Neuronal stem cell (in vitro differentiated cells): ENCODE results near the gene XPO6.
A peak's percentile ranks its signal among the peaks of the same experiment; 100 is the strongest.

ENCODE experiments used
- DNase-seq: peaks from one replicate; pipeline ENCODE4 v3.0.0-alpha.2; 2013; ENCODE audit warnings: low spot score
- H2AFZ ChIP-seq: one replicate; pipeline ENCODE4 v1.6.1; 2013; ENCODE audit warnings: mild to moderate bottlenecking, low read length, inconsistent platforms
- H2AK5ac ChIP-seq: 2 replicates; pipeline ENCODE4 v1.6.1; 2013; ENCODE audit warnings: low read depth, mild to moderate bottlenecking, inconsistent platforms, low read length, moderate library complexity, mixed read lengths
- H2BK120ac ChIP-seq: 2 replicates; pipeline ENCODE4 v1.6.1; 2013; ENCODE audit warnings: low read depth, mild to moderate bottlenecking, inconsistent platforms, low read length, moderate library complexity, mixed read lengths
- H2BK12ac ChIP-seq: one replicate; pipeline ENCODE4 v1.6.1; 2013; ENCODE audit warnings: low read length, inconsistent platforms
- H2BK15ac ChIP-seq: 2 replicates; pipeline ENCODE4 v1.6.1; 2013; ENCODE audit warnings: mild to moderate bottlenecking, low read length, inconsistent platforms, mixed read lengths
- H2BK5ac ChIP-seq: one replicate; pipeline ENCODE4 v1.6.1; 2013; ENCODE audit warnings: inconsistent platforms, mild to moderate bottlenecking, low read length, moderate library complexity
- H3K14ac ChIP-seq: one replicate; pipeline ENCODE4 v1.6.1; 2013; ENCODE audit warnings: low read length, inconsistent platforms
- H3K18ac ChIP-seq: 2 replicates; pipeline ENCODE4 v1.6.1; 2013; ENCODE audit warnings: low read length, inconsistent platforms
- H3K23ac ChIP-seq: 2 replicates; pipeline ENCODE4 v1.6.1; 2013; ENCODE audit warnings: low read depth, mild to moderate bottlenecking, mixed read lengths, low read length, inconsistent platforms; ENCODE audit not compliant: poor library complexity
- H3K27ac ChIP-seq: replicated peaks from 3 replicates; pipeline ENCODE4 v1.5.1; 2013; ENCODE audit warnings: low read length, inconsistent platforms
- H3K27me3 ChIP-seq, 3 experiments: 2 replicates each; pipeline ENCODE4 v1.6.1; 2013; ENCODE audit warnings: low read length in 3 of 3, mild to moderate bottlenecking in 2 of 3, inconsistent platforms in 1 of 3, low read depth in 1 of 3, mixed read lengths in 1 of 3, moderate library complexity in 1 of 3; ENCODE audit not compliant: control insufficient read depth in 3 of 3, insufficient read depth in 3 of 3
- H3K36me3 ChIP-seq, 2 donors: replicated peaks in 1 of 2; 2 replicates each; pipeline ENCODE4 v1.6.1; 2013; ENCODE audit warnings: low read length in 2 of 2; ENCODE audit not compliant: control insufficient read depth in 2 of 2, insufficient read depth in 2 of 2
- H3K4ac ChIP-seq: 2 replicates; pipeline ENCODE4 v1.6.1; 2013; ENCODE audit warnings: inconsistent platforms, mild to moderate bottlenecking, low read length, moderate library complexity
- H3K4me1 ChIP-seq, 2 donors: 1 replicate in 1 of 2; 2 replicates in 1 of 2; pipeline ENCODE4 v1.6.1; 2013; ENCODE audit warnings: low read length in 2 of 2, low read depth in 1 of 2; ENCODE audit not compliant: control insufficient read depth in 2 of 2, insufficient read depth in 1 of 2
- H3K4me2 ChIP-seq: one replicate; pipeline ENCODE4 v1.6.1; 2013; ENCODE audit warnings: mild to moderate bottlenecking, low read length, inconsistent platforms; ENCODE audit not compliant: insufficient read depth, poor library complexity, severe bottlenecking
- H3K4me3 ChIP-seq, 2 donors: 2 replicates each; pipeline ENCODE4 v1.5.1; 2013; ENCODE audit warnings: low read length in 2 of 2, mild to moderate bottlenecking in 2 of 2, inconsistent platforms in 1 of 2, moderate library complexity in 1 of 2
- H3K79me1 ChIP-seq: one replicate; pipeline ENCODE4 v1.6.1; 2013; ENCODE audit warnings: low read depth, mild to moderate bottlenecking, inconsistent platforms, low read length, moderate library complexity
- H3K9ac ChIP-seq: one replicate; pipeline ENCODE4 v1.6.1; 2013; ENCODE audit warnings: mild to moderate bottlenecking, low read depth, low read length, inconsistent platforms; ENCODE audit not compliant: poor library complexity
- H3K9me3 ChIP-seq, 2 donors: replicated peaks in 1 of 2; 2 replicates each; pipeline versions ENCODE3 to v1.6.1; 2013; ENCODE audit warnings: low read length in 2 of 2, mild to moderate bottlenecking in 2 of 2, inconsistent platforms in 1 of 2, low read depth in 1 of 2, mixed read lengths in 1 of 2, moderate library complexity in 1 of 2; ENCODE audit not compliant: control insufficient read depth in 2 of 2, insufficient read depth in 1 of 2
- H4K8ac ChIP-seq: one replicate; pipeline ENCODE4 v1.6.1; 2013; ENCODE audit warnings: low read depth, mild to moderate bottlenecking, inconsistent platforms, low read length, moderate library complexity
- H4K91ac ChIP-seq: one replicate; pipeline ENCODE4 v1.6.1; 2013; ENCODE audit warnings: low read length, low read depth, mild to moderate bottlenecking, inconsistent platforms; ENCODE audit not compliant: poor library complexity
- WGBS, 2 donors: extraction: QIAGEN DNeasy Blood & Tissue Kit; methylation state at CpG; one replicate each; pipeline ENCODE4 v1.1.7; 2013; ENCODE audit warnings: missing lambda C conversion rate in 2 of 2, mixed read lengths in 1 of 2; ENCODE audit not compliant: insufficient read length in 2 of 2, insufficient replicate concordance in 1 of 2; ENCODE audit errors: extremely low coverage in 2 of 2; 5-methylcytosine and 5-hydroxymethylcytosine counted together

Gene XPO6

DNA sequence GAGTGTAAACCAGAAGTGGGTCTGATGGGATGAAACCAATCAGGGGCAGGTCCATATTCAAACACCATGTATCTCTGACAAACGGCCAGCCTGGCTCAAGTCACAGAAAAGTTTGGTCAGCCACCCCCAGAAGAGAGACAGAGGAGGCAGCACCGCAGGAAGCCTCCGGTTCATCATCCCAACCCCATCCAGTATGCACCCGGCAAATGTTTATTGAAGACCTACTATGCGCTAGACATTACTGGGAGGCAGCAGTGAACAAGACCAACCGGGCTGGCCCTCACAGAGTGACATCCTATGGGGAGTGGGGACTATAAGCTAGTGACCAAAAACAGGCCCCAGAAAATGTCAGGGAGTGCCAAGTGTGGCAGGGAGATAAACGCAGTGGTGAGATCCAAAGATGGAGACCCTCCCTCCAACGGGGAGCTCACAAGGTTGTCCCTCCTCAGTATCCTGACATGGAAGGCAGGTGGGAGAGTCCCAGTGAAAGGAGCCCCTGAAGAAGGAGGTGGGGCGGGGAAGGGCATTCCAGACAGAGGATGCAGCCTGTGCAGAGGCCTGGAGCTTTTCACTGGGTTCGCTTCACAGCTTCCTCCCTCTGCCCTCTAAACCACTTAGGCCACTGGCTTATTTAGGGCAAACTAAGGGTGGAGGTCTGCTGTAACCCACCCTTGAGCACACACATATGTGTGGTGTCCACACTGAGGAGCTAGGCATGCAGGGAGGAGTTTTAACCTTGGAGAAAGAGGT is 150.2 kb downstream of the XPO6 start:
- Histone ChIP-seq H3K4ac (no peak overlapping the region), H2BK120ac (no peak overlapping the region), H2BK5ac (no peak overlapping the region), H3K4me1 (peaks cover 0 to 2% of the 10 kb centered on the region in 2 donors), H4K8ac (no peak overlapping the region), H3K36me3 (no peaks in the 10 kb centered on the region), H3K4me2 (no peak overlapping the region), H2AFZ (no peak overlapping the region), H3K4me3 (no peak overlapping the region), H3K23ac (no peak overlapping the region), H3K9ac (no peak overlapping the region), H2AK5ac (no peak overlapping the region), H4K91ac (no peak overlapping the region), H3K79me1 (no peaks in the 10 kb centered on the region), H3K14ac (no peak overlapping the region), H2BK15ac (no peak overlapping the region), H3K18ac (no peak overlapping the region), H3K27ac (no peak overlapping the region), H3K9me3 (peaks cover 0 to 2% of the 10 kb centered on the region in 2 donors), H3K27me3 (peaks cover 20 to 84% (median 53%) of the 10 kb centered on the region in 3 experiments), H2BK12ac (no peak overlapping the region)
- DNase-seq: no peak
- no CpG with 5 or more reads among the region's 10 CpGs for WGBS, 2 donors

- H3K14ac ChIP-seq: no peak overlapping the region
- H3K4me2 ChIP-seq: no peak overlapping the region
- no peak overlapping the region for H4K8ac ChIP-seq
- H3K9me3 ChIP-seq: peaks cover 0 to 2% of the 10 kb centered on the region in 2 donors
- H3K27ac ChIP-seq: no peak overlapping the region
- no peak overlapping the region for H3K9ac ChIP-seq
- H2BK15ac ChIP-seq: no peak overlapping the region
- H4K91ac ChIP-seq: no peak overlapping the region
- H2AFZ ChIP-seq: no peak overlapping the region
- H3K23ac ChIP-seq: no peak overlapping the region
- no peaks in the 10 kb centered on the region for H3K4me1 ChIP-seq
- H3K4ac ChIP-seq: no peak overlapping the region
- no peaks in the 10 kb centered on the region for H3K36me3 ChIP-seq
- no peak for DNase-seq
- H2BK12ac ChIP-seq: no peak overlapping the region
- no peaks in the 10 kb centered on the region for H3K79me1 ChIP-seq
- H3K4me3 ChIP-seq: no peak overlapping the region
- WGBS, 2 donors: 100% methylated on average over 1 of the region's 12 CpGs; no CpG with 5 or more reads in 1 of the 2 donors
- H2BK5ac ChIP-seq: no peak overlapping the region
- H2AK5ac ChIP-seq: no peak overlapping the region
- H3K18ac ChIP-seq: no peak overlapping the region
- no peak overlapping the region for H2BK120ac ChIP-seq
- peaks cover 20 to 69% (median 48%) of the 10 kb centered on the region in 3 experiments for H3K27me3 ChIP-seq
These were observed 151.8 kb downstream of the XPO6 start for GRCh38 chr16:28059841-28060575.

GRCh38 chr16:28058839-28059589 is 152.8 kb downstream of the XPO6 start:
- Histone ChIP-seq H3K27me3 (peaks cover 16 to 59% (median 39%) of the 10 kb centered on the region in 3 experiments), H3K9ac (peak overlapping the region; percentile 47), H3K79me1 (no peaks in the 10 kb centered on the region), H2AFZ (no peak overlapping the region), H3K27ac (no peak overlapping the region), H2BK12ac (no peak overlapping the region), H2BK5ac (no peak overlapping the region), H4K91ac (no peak overlapping the region), H3K4me3 (no peak overlapping the region), H3K4ac (no peak overlapping the region), H2BK120ac (no peak overlapping the region), H2BK15ac (no peak overlapping the region), H3K14ac (no peak overlapping the region), H3K4me1 (no peaks in the 10 kb centered on the region), H4K8ac (no peak overlapping the region), H3K23ac (no peak overlapping the region), H3K9me3 (no peaks in the 10 kb centered on the region), H3K4me2 (no peak overlapping the region), H3K36me3 (no peaks in the 10 kb centered on the region), H2AK5ac (no peak overlapping the region), H3K18ac (no peak overlapping the region)
- WGBS, 2 donors: no CpG with 5 or more reads among the region's 18 CpGs
- DNase-seq: no peak

DNA sequence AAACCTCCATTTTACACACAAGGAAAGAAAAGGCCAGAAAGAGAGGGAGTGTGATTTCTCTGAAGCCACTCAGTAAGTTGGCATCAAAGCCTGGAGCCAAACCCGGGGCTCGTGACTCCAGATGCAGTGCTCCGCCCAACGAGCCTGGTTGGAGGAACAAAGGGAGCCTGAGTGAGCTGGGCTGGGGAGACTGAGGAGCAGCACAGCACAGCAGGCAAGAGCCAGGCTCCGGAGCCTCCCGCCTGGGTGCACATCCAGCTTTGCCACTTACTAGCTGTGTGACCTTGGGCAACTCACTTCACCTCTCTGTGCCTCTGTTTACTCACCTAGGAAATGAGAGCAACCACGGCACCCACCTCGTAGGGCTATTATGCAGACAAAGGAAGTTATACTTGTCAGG is 153.8 kb downstream of the XPO6 start:
- no peaks in the 10 kb centered on the region for H3K4me1 ChIP-seq
- no CpG with 5 or more reads among the region's 8 CpGs for WGBS, 2 donors
- peaks cover 10 to 53% (median 29%) of the 10 kb centered on the region in 3 experiments for H3K27me3 ChIP-seq
- no peak overlapping the region for H3K4me2 ChIP-seq
- no peak overlapping the region for H3K4ac ChIP-seq
- H3K23ac ChIP-seq: no peak overlapping the region
- H3K79me1 ChIP-seq: no peaks in the 10 kb centered on the region
- no peak overlapping the region for H2BK12ac ChIP-seq
- no peaks in the 10 kb centered on the region for H3K36me3 ChIP-seq
- H4K8ac ChIP-seq: no peak overlapping the region
- H2BK5ac ChIP-seq: no peak overlapping the region
- H3K14ac ChIP-seq: no peak overlapping the region
- no peak overlapping the region for H3K9ac ChIP-seq
- no peak overlapping the region for H2BK15ac ChIP-seq
- no peaks in the 10 kb centered on the region for H3K9me3 ChIP-seq
- no peak overlapping the region for H3K18ac ChIP-seq
- H3K4me3 ChIP-seq: no peak overlapping the region
- no peak overlapping the region for H2AFZ ChIP-seq
- H2AK5ac ChIP-seq: no peak overlapping the region
- no peak overlapping the region for H2BK120ac ChIP-seq
- H4K91ac ChIP-seq: no peak overlapping the region
- DNase-seq: no peak
- H3K27ac ChIP-seq: no peak overlapping the region
